Suprapubic skin (tissue), 4 donors: ENCODE results near the gene ERN1. TPM values are rescaled to one million over a fixed set of nuclear protein-coding genes. Genes with fewer than 3 reads are reported as not detected.
"Not testable (repeated sequence)": the region's sequence is repeated elsewhere in the genome, so short reads cannot be mapped to it uniquely, and the experiment has no call there.

Experiments used
- DNase-seq, 2 donors: peaks; one replicate each; pipeline ENCODE4 v3.0.0-alpha.2; 2019; ENCODE audit warnings: low spot score in 2 of 2
- H3K27ac ChIP-seq: fragments of 200-600 bp; sonication (generic); one replicate; pipeline ENCODE4 v1.5.1; 2019
- H3K27me3 ChIP-seq: fragments of 200-600 bp; sonication (generic); one replicate; pipeline ENCODE4 v1.5.1; 2019
- H3K36me3 ChIP-seq: fragments of 200-600 bp; sonication (generic); one replicate; pipeline ENCODE4 v1.5.1; 2019
- H3K4me1 ChIP-seq: fragments of 200-600 bp; sonication (generic); one replicate; pipeline ENCODE4 v1.5.1; 2019
- H3K4me3 ChIP-seq: fragments of 200-600 bp; sonication (generic); one replicate; pipeline ENCODE4 v1.5.1; 2019; ENCODE audit warnings: mild to moderate bottlenecking
- H3K9me3 ChIP-seq: fragments of 200-600 bp; sonication (generic); one replicate; pipeline ENCODE4 v1.5.1; 2019
- CTCF ChIP-seq, 2 donors: fragments of 200-600 bp in 1 of 2; fragments of 450-650 bp in 1 of 2; sonication (generic) in 1 of 2; IDR thresholded peaks; one replicate each; pipeline ENCODE4 v1.5.1; 2016 to 2019; ENCODE audit warnings: antibody characterized with exemption in 2 of 2, mild to moderate bottlenecking in 1 of 2, moderate library complexity in 1 of 2
- EP300 ChIP-seq: sonication (generic); formaldehyde crosslinking; IDR thresholded peaks from one replicate; pipeline ENCODE4 v1.6.1; 2017; ENCODE audit warnings: antibody characterized with exemption
- POLR2A ChIP-seq, 2 donors: fragments of 450-650 bp; IDR thresholded peaks; one replicate each; pipeline ENCODE4 v1.6.1; 2017; ENCODE audit warnings: antibody characterized with exemption in 2 of 2, mild to moderate bottlenecking in 2 of 2, moderate library complexity in 2 of 2
- POLR2AphosphoS5 ChIP-seq, 3 donors: sonication (generic); formaldehyde crosslinking; IDR thresholded peaks; one replicate each; pipeline ENCODE4 v1.6.1; 2017; ENCODE audit warnings: antibody characterized with exemption in 3 of 3
- WGBS: methylation state at CpG from one replicate; pipeline ENCODE4 v1.1.5; 2018; 5-methylcytosine and 5-hydroxymethylcytosine counted together
- total RNA-seq, 4 donors: library from RNA; depleted of rRNA; stranded (reverse); fragments of >200 nt; gene quantifications; one replicate each; pipeline ENCODE4 v1.1.0, GENCODE V29; 2016

Gene ERN1
- total RNA-seq, 4 donors from 2014 or later, result 21.2 to 41.1 (median 35.1) TPM

- WGBS, result 50% methylated on average over 5 of the region's 5 CpGs
- Histone ChIP-seq H3K4me3 (no peak overlapping the region), H3K36me3 (no peaks in the 10 kb centered on the region), H3K4me1 (peaks cover 25% of the 10 kb centered on the region), H3K9me3 (no peaks in the 10 kb centered on the region), H3K27ac (peak overlapping the region; percentile 28), H3K27me3 (no peaks in the 10 kb centered on the region)
- DNase-seq, result peak; percentile 59 to 67
- TF ChIP-seq POLR2A (IDR thresholded peaks at IDR 0.05) (no peak), POLR2AphosphoS5 (IDR thresholded peaks at IDR 0.05) (no peak), CTCF (IDR thresholded peaks at IDR 0.05) (no peak), EP300 (no peak)
Measured at GRCh38 chr17:64007838-64008282, 122.1 kb downstream of the ERN1 start.

DNA sequence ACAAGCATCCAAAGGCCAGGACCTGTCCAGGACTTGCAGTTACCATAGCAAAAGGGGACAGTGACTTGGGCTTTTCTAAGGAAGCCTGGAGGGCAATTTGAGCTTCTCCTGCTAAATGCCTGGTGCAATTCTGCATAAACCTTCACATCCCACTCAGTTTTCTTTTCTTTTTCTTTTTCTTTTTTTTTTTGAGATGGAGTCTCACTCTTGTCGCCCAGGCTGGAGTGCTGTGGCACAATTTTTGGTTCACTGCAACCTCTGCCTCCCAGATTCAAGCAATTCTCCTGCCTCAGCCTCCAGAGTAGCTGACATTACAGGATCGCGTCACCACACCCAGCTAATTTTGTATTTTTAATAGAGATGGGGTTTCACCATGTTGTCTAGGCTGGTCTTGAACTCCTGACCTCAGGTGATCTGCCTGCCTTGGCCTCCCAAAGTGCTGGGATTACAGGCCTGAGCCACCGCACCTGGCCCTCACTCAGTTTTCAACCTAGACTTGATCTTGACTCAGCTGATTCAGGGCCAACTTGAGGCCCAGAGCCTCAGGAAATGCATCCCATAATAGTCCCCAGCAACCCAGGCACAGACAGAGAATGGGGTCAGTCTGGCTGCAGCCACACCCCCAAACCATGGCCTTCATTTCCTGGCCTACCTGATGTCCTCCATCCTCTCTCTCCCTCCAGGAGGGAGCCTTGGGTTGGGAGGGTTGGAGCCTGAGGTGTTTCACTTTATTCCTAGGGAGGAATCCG is 122.7 kb downstream of the ERN1 start:
- not testable (repeated sequence) for H3K9me3 ChIP-seq, H3K27me3 ChIP-seq, H3K4me3 ChIP-seq, H3K36me3 ChIP-seq
- WGBS, result 88% methylated on average over 5 of the region's 5 CpGs
- H3K27ac ChIP-seq, result peak overlapping the region; percentile 28
- H3K4me1 ChIP-seq, result peaks cover 25% of the 10 kb centered on the region
- peak; percentile 24 to 49 for DNase-seq

GRCh38 chr17:64006361-64007088 is 123.4 kb downstream of the ERN1 start:
- Histone ChIP-seq H3K27ac (peak overlapping the region; percentile 12), H3K36me3 (no peaks in the 10 kb centered on the region), H3K4me1 (peaks cover 25% of the 10 kb centered on the region), H3K27me3 (no peaks in the 10 kb centered on the region), H3K4me3 (no peak overlapping the region), H3K9me3 (no peaks in the 10 kb centered on the region)
- peak; percentile 72 to 77 for DNase-seq
- TF ChIP-seq POLR2AphosphoS5 (IDR thresholded peaks at IDR 0.05) (no peak), POLR2A (IDR thresholded peaks at IDR 0.05) (no peak), EP300 (no peak), CTCF (IDR thresholded peaks at IDR 0.05) (no peak)
- 64% methylated on average over 9 of the region's 13 CpGs for WGBS

GRCh38 chr17:64005734-64006167 is 124.2 kb downstream of the ERN1 start:
- Histone ChIP-seq H3K4me1 (peaks cover 25% of the 10 kb centered on the region), H3K36me3 (no peaks in the 10 kb centered on the region), H3K9me3 (no peaks in the 10 kb centered on the region), H3K4me3 (no peak overlapping the region), H3K27me3 (no peaks in the 10 kb centered on the region), H3K27ac (no peak overlapping the region)
- DNase-seq, result peak; percentile 56 to 60
- 45% methylated on average over 6 of the region's 6 CpGs for WGBS
- TF ChIP-seq POLR2AphosphoS5 (IDR thresholded peaks at IDR 0.05) (no peak), CTCF (IDR thresholded peaks at IDR 0.05) (no peak), POLR2A (IDR thresholded peaks at IDR 0.05) (no peak), EP300 (no peak)

GRCh38 chr17:64004903-64005733 is 124.8 kb downstream of the ERN1 start:
- no peak for TF ChIP-seq EP300
- TF ChIP-seq CTCF (IDR thresholded peaks at IDR 0.05), result no peak
- peaks cover 25% of the 10 kb centered on the region for H3K4me1 ChIP-seq
- no peaks in the 10 kb centered on the region for H3K36me3 ChIP-seq
- H3K27me3 ChIP-seq, result peaks cover 2% of the 10 kb centered on the region
- H3K9me3 ChIP-seq, result no peaks in the 10 kb centered on the region
- no peak overlapping the region for H3K4me3 ChIP-seq
- WGBS, result 86% methylated on average over 16 of the region's 19 CpGs
- peak; percentile 59 to 77 for DNase-seq
- no peak overlapping the region for H3K27ac ChIP-seq
